Measurements from ENCODE around the gene IL20.

Gene IL20

DNA sequence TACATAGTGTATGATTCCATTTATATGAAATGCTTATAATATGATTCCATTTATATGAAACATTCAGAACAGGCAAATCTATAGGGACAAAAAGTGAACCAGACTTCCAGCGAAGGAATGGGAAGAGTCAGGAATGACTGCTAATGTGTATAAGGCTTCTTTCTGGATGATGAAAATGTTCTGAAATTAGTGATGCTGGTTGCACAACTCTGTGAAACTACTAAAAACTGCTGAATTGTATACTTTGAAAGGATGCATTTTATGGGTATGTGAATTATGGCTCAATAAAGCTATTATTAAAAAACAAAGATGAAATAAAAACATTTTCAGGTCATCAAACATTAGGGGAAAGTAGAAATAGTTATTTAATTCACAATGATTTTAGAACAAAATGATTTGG lies 17.7 kb downstream of the IL20 start:
- Histone ChIP-seq H3K27ac (ENCODE audit: low read length) (no peak overlapping the region), H3K9me3 (ENCODE audit: control insufficient read depth, low read depth, low read length) (peaks cover 3% of the 10 kb centered on the region), H3K4me3 (ENCODE audit: low read length) (no peak overlapping the region), H3K27me3 (ENCODE audit: control insufficient read depth, insufficient read depth, low read length) (no peaks in the 10 kb centered on the region), H3K4me1 (ENCODE audit: control insufficient read depth, low read depth, low read length) (no peaks in the 10 kb centered on the region), H3K9ac (ENCODE audit: low read length) (no peak overlapping the region), H3K36me3 (ENCODE audit: control insufficient read depth, low read depth, low read length) (no peaks in the 10 kb centered on the region)

DNA sequence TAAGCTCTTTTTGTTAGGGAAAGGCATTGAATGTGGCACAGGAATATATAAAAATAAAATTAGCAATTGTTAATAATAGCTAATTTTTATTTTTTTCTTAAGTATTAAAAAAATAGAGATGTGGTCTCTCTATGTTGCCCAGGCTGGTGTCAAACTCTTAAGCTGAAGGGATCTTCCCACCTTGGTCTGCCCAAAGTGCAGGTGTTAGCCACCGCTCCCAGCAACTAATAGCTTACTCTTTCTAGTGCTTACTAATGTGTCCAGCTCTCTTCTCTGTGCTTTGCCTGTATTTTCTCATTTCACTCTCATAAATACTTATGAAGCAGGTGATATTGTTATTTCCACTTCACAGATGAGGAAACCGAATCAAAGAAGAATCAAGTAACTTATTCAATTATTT lies 18.5 kb downstream of the IL20 start:
- no peak overlapping the region for H3K27ac ChIP-seq (ENCODE audit: low read length)
- no peaks in the 10 kb centered on the region for H3K4me1 ChIP-seq (ENCODE audit: control insufficient read depth, low read depth, low read length)
- H3K9ac ChIP-seq (ENCODE audit: low read length): no peak overlapping the region
- H3K4me3 ChIP-seq (ENCODE audit: low read length): no peak overlapping the region
- no peaks in the 10 kb centered on the region for H3K36me3 ChIP-seq (ENCODE audit: control insufficient read depth, low read depth, low read length)
- H3K27me3 ChIP-seq (ENCODE audit: control insufficient read depth, insufficient read depth, low read length): no peaks in the 10 kb centered on the region
- H3K9me3 ChIP-seq (ENCODE audit: control insufficient read depth, low read depth, low read length): no peaks in the 10 kb centered on the region

- Histone ChIP-seq H3K27ac (ENCODE audit: low read length) (no peak overlapping the region), H3K27me3 (ENCODE audit: control insufficient read depth, insufficient read depth, low read length) (no peaks in the 10 kb centered on the region), H3K9ac (ENCODE audit: low read length) (no peak overlapping the region), H3K4me1 (ENCODE audit: control insufficient read depth, low read depth, low read length) (peaks cover 3% of the 10 kb centered on the region), H3K4me3 (ENCODE audit: low read length) (no peak overlapping the region), H3K36me3 (ENCODE audit: control insufficient read depth, low read depth, low read length) (no peaks in the 10 kb centered on the region), H3K9me3 (ENCODE audit: control insufficient read depth, low read depth, low read length) (no peaks in the 10 kb centered on the region)
Measured at GRCh38 chr1:206885341-206886060, 20.1 kb downstream of the IL20 start.

- no peak overlapping the region for H3K4me3 ChIP-seq (ENCODE audit: low read length)
- H3K36me3 ChIP-seq (ENCODE audit: control insufficient read depth, low read depth, low read length): no peaks in the 10 kb centered on the region
- H3K9me3 ChIP-seq (ENCODE audit: control insufficient read depth, low read depth, low read length): no peaks in the 10 kb centered on the region
- peaks cover 4% of the 10 kb centered on the region for H3K4me1 ChIP-seq (ENCODE audit: control insufficient read depth, low read depth, low read length)
- no peak overlapping the region for H3K27ac ChIP-seq (ENCODE audit: low read length)
- H3K9ac ChIP-seq (ENCODE audit: low read length): no peak overlapping the region
- H3K27me3 ChIP-seq (ENCODE audit: control insufficient read depth, insufficient read depth, low read length): no peaks in the 10 kb centered on the region
Measured at GRCh38 chr1:206886831-206887230, 21.4 kb downstream of the IL20 start.

DNA sequence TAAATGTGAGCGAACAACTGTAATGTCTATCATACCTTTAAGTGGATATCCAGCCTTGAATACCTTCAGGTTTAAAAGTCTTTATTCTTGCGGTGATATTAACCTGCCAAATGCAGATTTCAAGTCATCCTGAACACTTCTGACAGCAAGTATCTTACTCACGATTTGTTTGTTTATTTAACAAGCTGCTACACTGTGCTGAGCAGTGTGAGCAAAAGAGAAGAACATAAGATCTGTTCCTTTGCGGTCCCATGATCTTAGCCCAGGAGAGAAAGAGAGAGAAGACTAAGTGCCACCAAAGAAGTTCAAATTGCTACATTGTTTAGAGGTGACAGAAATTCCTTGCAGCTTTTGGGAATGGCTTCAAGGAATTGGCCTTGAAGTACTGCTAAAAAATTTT lies 22.3 kb downstream of the IL20 start:
- no peaks in the 10 kb centered on the region for H3K9me3 ChIP-seq (ENCODE audit: control insufficient read depth, low read depth, low read length)
- no peak overlapping the region for H3K9ac ChIP-seq (ENCODE audit: low read length)
- no peak overlapping the region for H3K27ac ChIP-seq (ENCODE audit: low read length)
- peaks cover 4% of the 10 kb centered on the region for H3K4me1 ChIP-seq (ENCODE audit: control insufficient read depth, low read depth, low read length)
- no peaks in the 10 kb centered on the region for H3K27me3 ChIP-seq (ENCODE audit: control insufficient read depth, insufficient read depth, low read length)
- no peaks in the 10 kb centered on the region for H3K36me3 ChIP-seq (ENCODE audit: control insufficient read depth, low read depth, low read length)
- no peak overlapping the region for H3K4me3 ChIP-seq (ENCODE audit: low read length)

DNA sequence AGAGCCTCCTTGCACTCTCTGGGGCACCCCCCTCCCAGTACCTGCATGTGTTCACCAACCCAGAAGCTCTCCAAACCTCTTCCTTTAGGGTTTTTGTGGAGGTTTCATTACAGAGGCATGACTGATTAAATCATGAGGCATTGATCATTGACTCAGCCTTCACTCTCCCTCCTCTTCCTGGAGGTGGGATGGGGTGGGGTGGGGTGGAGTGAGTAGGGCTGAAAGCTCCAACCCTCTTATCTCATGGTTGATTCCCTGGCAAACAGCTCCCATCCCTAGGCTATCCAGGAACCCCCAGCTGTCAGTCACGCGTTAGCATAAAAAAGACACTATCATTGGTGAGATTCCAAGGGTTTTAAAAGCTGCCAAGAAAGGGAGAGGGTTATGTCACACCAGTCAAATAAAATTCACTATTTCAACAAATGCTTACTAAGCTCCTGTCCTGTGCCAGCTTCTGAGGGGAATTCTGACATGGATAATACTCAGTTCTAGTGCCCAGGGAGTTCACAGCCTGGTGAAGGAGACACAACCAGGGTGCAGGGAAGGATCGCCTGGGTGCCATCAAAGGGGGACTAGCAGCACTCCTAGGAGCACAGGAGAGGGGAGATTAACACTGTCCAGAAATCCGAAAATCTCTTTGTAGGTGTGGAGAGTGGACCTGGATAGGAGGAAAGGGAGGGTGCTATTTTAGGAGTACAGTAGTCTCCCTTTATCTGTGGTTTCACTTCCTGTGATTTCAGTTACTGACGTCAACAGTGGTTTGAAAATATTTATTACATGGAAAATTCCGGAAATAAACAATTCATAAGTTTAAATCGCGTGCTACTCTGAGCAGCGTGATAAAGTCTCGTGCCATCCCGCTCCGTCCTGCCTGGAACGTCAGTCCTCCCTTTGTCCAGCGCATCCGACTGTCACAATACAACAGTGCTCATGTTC lies 25.0 kb downstream of the IL20 start:
- H3K4me1 ChIP-seq (ENCODE audit: control insufficient read depth, low read depth, low read length): peaks cover 4% of the 10 kb centered on the region

DNA sequence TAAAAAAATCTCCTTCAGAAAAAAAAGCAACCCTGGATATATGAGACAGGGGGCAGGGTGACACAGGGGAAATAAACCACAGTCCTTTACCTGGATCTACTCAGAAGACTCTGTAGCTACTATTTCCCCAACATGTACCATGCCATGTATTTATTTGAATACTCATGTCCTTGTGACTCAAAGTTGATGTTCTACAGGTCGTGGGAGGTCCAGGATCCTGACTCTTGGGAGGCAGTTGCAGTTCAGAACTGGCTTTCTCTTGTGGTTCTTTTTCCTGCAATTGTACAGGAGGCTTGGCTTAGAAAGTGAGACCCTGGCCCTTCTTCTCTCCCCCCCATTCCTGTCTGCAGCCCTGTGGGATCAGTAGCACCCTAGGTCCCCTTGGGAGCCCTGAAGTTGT lies 26.0 kb downstream of the IL20 start:
- Histone ChIP-seq H3K9ac (ENCODE audit: low read length) (no peak overlapping the region), H3K4me3 (ENCODE audit: low read length) (no peak overlapping the region), H3K36me3 (ENCODE audit: control insufficient read depth, low read depth, low read length) (no peaks in the 10 kb centered on the region), H3K27ac (ENCODE audit: low read length) (no peak overlapping the region), H3K27me3 (ENCODE audit: control insufficient read depth, insufficient read depth, low read length) (no peaks in the 10 kb centered on the region), H3K4me1 (ENCODE audit: control insufficient read depth, low read depth, low read length) (peaks cover 4% of the 10 kb centered on the region), H3K9me3 (ENCODE audit: control insufficient read depth, low read depth, low read length) (no peaks in the 10 kb centered on the region)

More for the DNA sequence above, 25.0 kb downstream of the IL20 start:
- H3K4me3 ChIP-seq (ENCODE audit: low read length): no peak overlapping the region
- H3K9ac ChIP-seq (ENCODE audit: low read length): no peak overlapping the region
- H3K27me3 ChIP-seq (ENCODE audit: control insufficient read depth, insufficient read depth, low read length): no peaks in the 10 kb centered on the region
- no peaks in the 10 kb centered on the region for H3K36me3 ChIP-seq (ENCODE audit: control insufficient read depth, low read depth, low read length)
- no peak overlapping the region for H3K27ac ChIP-seq (ENCODE audit: low read length)
- H3K9me3 ChIP-seq (ENCODE audit: control insufficient read depth, low read depth, low read length): no peaks in the 10 kb centered on the region

DNA sequence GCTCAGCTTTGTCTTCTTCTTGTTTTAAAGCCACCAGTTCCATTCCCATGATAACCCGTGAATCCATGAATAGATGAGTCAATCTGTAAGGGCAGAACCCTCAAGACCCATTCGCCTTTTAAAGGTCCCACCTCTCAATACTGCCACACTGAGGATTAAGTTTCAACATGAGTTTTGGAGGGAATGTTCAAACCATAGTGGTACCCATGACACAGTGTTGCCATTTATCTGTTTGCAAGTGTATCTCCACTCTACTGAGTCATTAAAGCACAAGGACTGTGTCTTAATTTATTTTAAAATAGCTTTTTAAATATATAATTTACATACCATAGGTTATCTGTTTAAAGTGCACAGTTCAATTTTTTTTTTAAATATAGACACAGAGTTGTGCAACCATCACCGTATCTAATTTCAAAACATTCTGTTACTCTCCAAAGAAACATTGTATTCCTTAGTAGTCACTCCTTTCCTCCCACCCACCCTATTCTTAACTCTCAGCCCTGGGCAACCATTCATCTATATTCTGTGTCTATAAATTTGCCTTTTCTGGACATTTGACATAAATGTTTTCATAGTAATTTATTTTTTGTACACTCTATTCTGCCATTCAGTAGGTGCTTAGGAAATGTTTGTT lies 27.0 kb downstream of the IL20 start:
- no peaks in the 10 kb centered on the region for H3K9me3 ChIP-seq (ENCODE audit: control insufficient read depth, low read depth, low read length)
- H3K9ac ChIP-seq (ENCODE audit: low read length): no peak overlapping the region
- H3K4me1 ChIP-seq (ENCODE audit: control insufficient read depth, low read depth, low read length): peaks cover 4% of the 10 kb centered on the region
- no peaks in the 10 kb centered on the region for H3K36me3 ChIP-seq (ENCODE audit: control insufficient read depth, low read depth, low read length)
- no peaks in the 10 kb centered on the region for H3K27me3 ChIP-seq (ENCODE audit: control insufficient read depth, insufficient read depth, low read length)
- no peak overlapping the region for H3K27ac ChIP-seq (ENCODE audit: low read length)
- H3K4me3 ChIP-seq (ENCODE audit: low read length): no peak overlapping the region

DNA sequence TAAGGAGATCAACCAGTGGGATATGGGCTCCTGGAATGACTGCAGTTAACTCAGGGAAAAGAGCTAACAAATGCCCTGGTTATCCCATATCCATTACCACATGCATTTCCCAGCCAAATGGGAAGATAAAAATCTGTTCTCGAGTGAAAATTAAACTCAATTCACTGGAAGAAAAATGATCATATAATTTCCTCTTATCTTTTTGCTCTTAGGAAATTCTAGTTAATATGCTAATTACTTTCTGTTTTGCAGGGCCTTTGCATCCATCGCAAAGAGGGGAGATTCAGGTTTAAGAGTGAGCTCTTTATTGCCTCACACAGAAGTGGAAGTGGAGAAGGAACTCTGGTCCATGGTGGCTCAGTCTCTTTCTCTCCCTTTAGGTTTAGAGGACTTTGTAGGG lies 28.0 kb downstream of the IL20 start:
- Histone ChIP-seq H3K36me3 (ENCODE audit: control insufficient read depth, low read depth, low read length) (no peaks in the 10 kb centered on the region), H3K9ac (ENCODE audit: low read length) (no peak overlapping the region), H3K9me3 (ENCODE audit: control insufficient read depth, low read depth, low read length) (no peaks in the 10 kb centered on the region), H3K27ac (ENCODE audit: low read length) (no peak overlapping the region), H3K4me3 (ENCODE audit: low read length) (no peak overlapping the region), H3K4me1 (ENCODE audit: control insufficient read depth, low read depth, low read length) (peaks cover 4% of the 10 kb centered on the region), H3K27me3 (ENCODE audit: control insufficient read depth, insufficient read depth, low read length) (no peaks in the 10 kb centered on the region)

DNA sequence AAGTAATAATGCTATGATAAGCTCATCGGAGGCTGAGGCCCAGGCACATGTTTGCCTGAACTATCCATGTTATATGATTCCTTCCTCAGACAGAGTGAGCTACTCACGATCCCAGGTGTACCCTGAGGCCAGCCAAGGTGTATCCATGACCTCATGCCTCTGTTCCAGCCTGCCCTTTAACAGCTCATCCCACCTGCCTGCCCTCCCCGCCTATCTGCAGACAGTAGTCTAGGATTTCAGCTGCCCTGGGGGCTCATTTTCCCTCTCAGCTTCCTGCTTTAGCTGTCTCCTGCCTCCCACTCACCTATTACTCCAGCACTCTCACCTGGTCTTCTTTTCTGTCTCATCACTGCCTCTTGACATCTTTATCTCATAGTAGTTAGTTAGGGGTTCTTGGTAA lies 29.9 kb downstream of the IL20 start:
- Histone ChIP-seq H3K9ac (ENCODE audit: low read length) (no peak overlapping the region), H3K4me1 (ENCODE audit: control insufficient read depth, low read depth, low read length) (peaks cover 3% of the 10 kb centered on the region), H3K27ac (ENCODE audit: low read length) (no peak overlapping the region), H3K27me3 (ENCODE audit: control insufficient read depth, insufficient read depth, low read length) (no peaks in the 10 kb centered on the region), H3K36me3 (ENCODE audit: control insufficient read depth, low read depth, low read length) (no peaks in the 10 kb centered on the region), H3K4me3 (ENCODE audit: low read length) (no peak overlapping the region), H3K9me3 (ENCODE audit: control insufficient read depth, low read depth, low read length) (no peaks in the 10 kb centered on the region)

GRCh38 chr1:206895837-206896242 lies 30.4 kb downstream of the IL20 start:
- H3K9me3 ChIP-seq (ENCODE audit: control insufficient read depth, low read depth, low read length): no peaks in the 10 kb centered on the region
- no peaks in the 10 kb centered on the region for H3K4me1 ChIP-seq (ENCODE audit: control insufficient read depth, low read depth, low read length)
- no peak overlapping the region for H3K27ac ChIP-seq (ENCODE audit: low read length)
- no peaks in the 10 kb centered on the region for H3K27me3 ChIP-seq (ENCODE audit: control insufficient read depth, insufficient read depth, low read length)
- H3K36me3 ChIP-seq (ENCODE audit: control insufficient read depth, low read depth, low read length): no peaks in the 10 kb centered on the region
- no peak overlapping the region for H3K4me3 ChIP-seq (ENCODE audit: low read length)
- no peak overlapping the region for H3K9ac ChIP-seq (ENCODE audit: low read length)
